SK-N-SH treated with all-trans-retinoic acid at 6 μM for 48 hours (cell line): ENCODE data around the gene DOCK2.

Experiments used
- PATZ1 ChIP-seq: fragments of 250-450 bp; sonication (Bioruptor Pico); IDR thresholded peaks from 2 replicates; pipeline ENCODE4 v1.8.0; 2020; ENCODE audit warnings: mild to moderate bottlenecking, moderate library complexity, borderline replicate concordance
- ZFP3 ChIP-seq: fragments of 250-450 bp; sonication (Bioruptor Pico); IDR thresholded peaks from 2 replicates; pipeline ENCODE4 v1.5.0; 2020; ENCODE audit warnings: mild to moderate bottlenecking, moderate library complexity
- ZFP30 ChIP-seq: fragments of 450-650 bp; formaldehyde crosslinking; IDR thresholded peaks from 2 replicates; pipeline ENCODE4 v1.5.0; 2022; ENCODE audit warnings: mild to moderate bottlenecking, moderate library complexity

GRCh38 chr5:169908864-169909263 is 271.8 kb downstream of the DOCK2 start:
- TF ChIP-seq ZFP30 (CRISPR knock-in tag) (no peak), ZFP3 (CRISPR knock-in tag) (no peak), PATZ1 (CRISPR knock-in tag) (no peak)
